GM18909 (cell line): Measurements from ENCODE around the gene ERI2.
A peak's percentile ranks its signal among the peaks of the same experiment; 100 is the strongest.

Experiments used
- ATAC-seq: cut with Tn5 transposase; IDR thresholded peaks from one replicate; pipeline ENCODE4 v1.9.1; 2021; ENCODE audit warnings: mild to moderate bottlenecking; ENCODE audit not compliant: unreplicated experiment, poor library complexity

The ERI2 gene

GRCh38 chr16:20806168-20807050 is at the start of gene ERI2, which contains the start of gene REXO5:
Gene ERI2, minus strand, starts transcription at chr16:20806472. Its CDS starts 42 bp downstream, at chr16:20806430.
Gene REXO5, plus strand, starts transcription at chr16:20806527. Its CDS starts 427 bp downstream, at chr16:20806954.
- ATAC-seq: peak; percentile 78

- no peak for ATAC-seq
These were observed 48.7 kb upstream of the ERI2 start for GRCh38 chr16:20854963-20855362.

- ATAC-seq: no peak
These were observed 47.8 kb upstream of the ERI2 start for GRCh38 chr16:20853981-20854620.

GRCh38 chr16:20853143-20853542 is 46.9 kb upstream of the ERI2 start:
- ATAC-seq: no peak

GRCh38 chr16:20851601-20852000 is 45.3 kb upstream of the ERI2 start:
- no peak for ATAC-seq

- ATAC-seq: no peak
These were observed 44.7 kb upstream of the ERI2 start for GRCh38 chr16:20850981-20851380.

- ATAC-seq: no peak
These were observed 43.5 kb upstream of the ERI2 start for GRCh38 chr16:20849589-20850390.

- no peak for ATAC-seq
These were observed 41.3 kb upstream of the ERI2 start for GRCh38 chr16:20847550-20847949.

- no peak for ATAC-seq
These were observed 40.3 kb upstream of the ERI2 start for GRCh38 chr16:20846551-20846950.

GRCh38 chr16:20846030-20846429 is 39.8 kb upstream of the ERI2 start:
- no peak for ATAC-seq

GRCh38 chr16:20844588-20844987 is 38.3 kb upstream of the ERI2 start:
- ATAC-seq: no peak

- no peak for ATAC-seq
These were observed 37.8 kb upstream of the ERI2 start for GRCh38 chr16:20844054-20844453.

GRCh38 chr16:20839504-20839903 is 33.2 kb upstream of the ERI2 start:
- no peak for ATAC-seq

GRCh38 chr16:20838240-20838639 is 32.0 kb upstream of the ERI2 start:
- peak; percentile 53 for ATAC-seq

GRCh38 chr16:20833086-20833485 is 26.8 kb upstream of the ERI2 start:
- ATAC-seq: no peak

GRCh38 chr16:20830372-20830771 is 24.1 kb upstream of the ERI2 start:
- ATAC-seq: no peak

GRCh38 chr16:20829536-20829935 is 23.3 kb upstream of the ERI2 start:
- no peak for ATAC-seq

- ATAC-seq: no peak
These were observed 19.8 kb upstream of the ERI2 start for GRCh38 chr16:20826039-20826566.

- ATAC-seq: no peak
These were observed 16.5 kb upstream of the ERI2 start for GRCh38 chr16:20822521-20823325.

- no peak for ATAC-seq
These were observed 15.4 kb upstream of the ERI2 start for GRCh38 chr16:20821682-20822081.
